NCI-H2029 (cell line): ENCODE data around the gene TMC2.
A peak's percentile ranks its signal among the peaks of the same experiment; 100 is the strongest.
"Not testable (repeated sequence)": the region's sequence is repeated elsewhere in the genome, so short reads cannot be mapped to it uniquely, and the experiment has no call there.

Experiments
- DNase-seq: peaks from one replicate; lab custom pipeline; 2025; lab: John Stamatoyannopoulos, UW

The TMC2 gene

GRCh38 chr20:2526218-2526583, 10.2 kb upstream of the TMC2 start:
- not testable (repeated sequence) for DNase-seq

GRCh38 chr20:2527762-2528161, 8.6 kb upstream of the TMC2 start:
- no peak for DNase-seq

GRCh38 chr20:2528671-2529271, 7.6 kb upstream of the TMC2 start:
- DNase-seq: no peak

DNA sequence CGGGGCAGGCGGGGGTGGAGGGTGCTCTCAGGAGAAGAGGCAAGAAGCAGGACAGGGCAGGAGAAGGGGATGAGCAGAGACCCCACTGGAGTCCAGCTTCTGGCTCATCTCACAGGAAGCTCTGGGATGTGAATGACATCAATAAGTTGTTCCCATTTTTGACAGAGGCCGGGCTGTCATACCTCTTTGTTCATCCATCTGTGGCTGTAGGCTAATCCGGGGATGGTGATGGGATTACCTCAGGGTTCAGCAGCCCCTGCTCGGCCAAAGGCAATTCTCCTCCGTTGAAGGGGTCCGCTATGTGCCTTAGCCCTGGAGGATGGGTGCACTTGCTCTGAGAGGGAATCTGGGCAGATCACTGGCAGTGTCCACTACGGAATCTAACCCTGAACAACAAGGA, 3.3 kb upstream of the TMC2 start:
- DNase-seq: no peak

- DNase-seq: no peak
Observed at GRCh38 chr20:2535711-2536559, 438 bp upstream of the TMC2 start.

DNA sequence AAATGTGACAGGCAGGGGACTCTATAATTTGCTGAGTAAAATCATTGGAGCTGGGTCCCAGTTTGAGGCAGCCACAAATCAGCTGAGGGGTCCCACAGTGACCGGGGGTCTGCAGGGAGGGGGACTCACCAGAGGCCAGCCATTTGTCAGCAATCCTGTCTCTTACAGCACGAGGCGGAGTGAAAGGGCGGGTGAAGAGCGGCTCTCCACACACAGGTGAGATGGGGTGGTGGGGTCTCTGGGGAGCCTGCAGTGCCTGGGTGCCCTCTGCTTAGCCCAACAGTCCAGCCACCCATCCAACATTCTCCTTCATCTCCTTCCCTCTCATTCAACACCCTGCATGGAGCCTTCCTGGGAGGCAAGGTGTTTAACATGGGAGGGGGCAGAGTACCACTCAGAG, 728 bp downstream of the TMC2 start:
- DNase-seq: no peak

DNA sequence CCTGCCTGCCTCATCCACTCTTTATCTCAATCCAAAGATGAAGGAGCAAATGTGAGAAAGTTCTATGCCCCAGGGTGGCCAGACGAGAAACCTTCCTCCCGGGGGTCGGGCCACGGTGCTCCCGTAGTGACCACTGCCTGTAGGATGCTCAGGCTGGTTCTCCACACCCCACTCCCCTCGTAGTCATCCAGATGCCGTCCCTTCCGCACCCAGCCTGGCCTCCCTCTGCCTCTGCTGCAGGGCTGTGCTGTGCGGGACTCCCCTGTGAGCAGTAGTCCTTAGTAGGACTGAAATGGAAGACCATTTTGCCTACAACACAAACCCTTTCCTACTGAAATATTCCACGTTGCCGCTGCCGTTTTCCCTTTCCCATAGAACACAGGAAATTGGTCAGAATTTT, 2.0 kb downstream of the TMC2 start:
- DNase-seq: no peak

DNA sequence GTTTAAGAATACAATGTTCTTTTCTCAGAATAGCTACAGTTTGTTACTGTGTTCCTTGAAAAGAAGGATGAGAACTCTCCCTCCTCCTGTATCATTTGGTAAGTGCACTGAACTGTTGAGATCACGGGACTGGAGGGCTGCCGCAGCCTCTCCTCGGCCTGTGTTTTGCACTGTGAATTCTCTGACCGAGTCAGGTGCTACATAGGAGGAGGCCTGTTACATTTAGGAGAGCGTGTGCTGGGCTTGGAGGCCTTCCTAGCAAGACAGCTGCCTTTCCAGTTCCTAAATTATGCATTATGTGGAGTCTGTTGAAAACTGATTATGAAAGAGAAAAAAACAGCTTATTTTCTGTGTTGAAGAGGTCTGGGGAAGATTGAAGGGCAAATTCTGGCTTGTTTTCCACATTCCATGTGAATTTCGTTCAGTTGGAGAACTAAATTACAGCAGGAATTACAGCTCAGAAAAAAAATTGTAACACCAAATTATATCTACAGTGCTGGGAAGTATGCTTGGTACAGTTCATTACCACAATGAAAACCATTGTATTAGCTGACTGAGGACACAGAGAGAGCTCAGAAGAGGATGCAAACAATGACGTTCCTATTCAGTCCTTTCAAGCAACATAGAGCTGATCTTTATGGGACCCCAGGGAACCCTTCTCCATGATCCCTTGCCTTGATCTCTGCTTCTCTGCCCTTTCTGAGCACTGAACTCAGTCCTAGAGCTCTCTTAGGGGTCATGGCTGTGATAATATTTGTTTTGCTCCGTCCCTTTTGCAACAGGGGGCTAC, 2.8 kb downstream of the TMC2 start:
- no peak for DNase-seq

GRCh38 chr20:2541940-2542339, 5.6 kb downstream of the TMC2 start:
- no peak for DNase-seq

- no peak for DNase-seq
Observed at GRCh38 chr20:2542361-2542760, 6.0 kb downstream of the TMC2 start.

DNA sequence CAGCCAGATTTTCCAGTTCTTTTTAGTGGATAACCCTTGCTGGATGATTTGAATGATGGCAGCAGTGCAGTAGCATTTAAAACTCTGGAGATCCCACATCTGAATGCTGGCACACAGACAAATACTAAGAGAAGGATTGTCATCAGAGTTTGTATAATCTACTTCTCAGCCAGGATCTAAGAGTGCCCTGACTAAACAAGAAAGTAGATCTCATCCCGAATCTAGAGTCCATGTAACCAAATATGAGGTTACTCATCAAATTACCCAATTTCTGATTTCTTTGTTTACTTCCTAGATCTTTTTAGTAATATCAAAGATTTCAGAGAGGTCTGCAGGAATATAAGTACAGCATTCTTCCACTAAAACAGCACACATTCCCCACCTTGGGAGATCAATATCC, 7.8 kb downstream of the TMC2 start:
- no peak for DNase-seq

DNA sequence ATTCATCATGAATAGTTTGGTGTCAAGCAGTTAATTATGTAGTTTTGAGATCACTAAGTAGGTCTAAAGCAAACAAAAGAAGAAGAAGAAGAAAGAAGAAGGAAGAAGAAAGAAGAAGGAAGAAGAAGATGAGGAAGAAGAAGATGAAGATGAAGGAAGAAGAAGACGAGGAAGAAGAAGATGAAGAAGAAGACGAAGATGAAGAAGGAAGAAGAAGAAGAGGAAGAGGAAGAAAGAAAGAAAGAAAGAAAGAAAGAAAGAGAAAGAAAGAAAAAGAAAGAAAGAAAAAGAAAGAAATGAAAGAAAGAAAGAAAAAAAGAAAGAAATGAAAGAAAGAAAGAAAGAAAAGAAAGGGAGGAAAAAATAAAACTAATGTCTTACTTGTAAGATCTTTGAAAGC, 9.2 kb downstream of the TMC2 start:
- DNase-seq: no peak

DNA sequence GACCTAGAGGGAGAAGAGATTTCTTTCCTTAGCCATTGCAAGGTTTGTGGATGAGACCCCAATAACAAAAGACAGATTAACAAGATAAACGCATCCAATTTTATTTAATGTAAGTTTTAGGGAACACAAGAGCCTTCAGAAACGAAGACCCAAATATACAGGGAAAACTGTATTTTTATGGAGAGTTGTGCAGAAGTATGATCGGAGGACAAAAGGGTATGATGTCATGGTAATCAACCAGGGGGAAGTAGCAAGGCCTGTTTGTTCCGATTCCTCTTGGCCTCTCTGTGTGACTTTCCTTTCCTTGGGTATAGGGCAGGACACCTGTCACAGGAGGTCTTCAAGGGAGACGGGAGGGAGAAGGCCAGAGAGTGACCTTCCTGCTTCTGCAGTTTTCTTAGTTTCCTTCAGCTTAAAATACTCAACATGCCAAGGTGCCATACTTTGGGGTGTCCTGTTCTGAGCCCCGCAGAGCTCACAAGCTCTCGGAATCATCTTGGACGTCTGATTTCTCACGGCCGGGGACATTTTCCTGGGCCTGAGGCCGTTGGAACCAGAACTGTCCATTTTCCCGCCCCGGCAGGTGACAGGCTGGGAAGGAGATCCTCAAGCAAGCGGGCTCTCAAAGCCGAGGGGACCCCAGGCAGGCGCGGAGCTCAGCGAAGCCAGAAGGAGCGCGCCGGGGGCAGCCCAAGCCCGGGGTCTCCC, 21.7 kb downstream of the TMC2 start:
- DNase-seq: no peak

DNA sequence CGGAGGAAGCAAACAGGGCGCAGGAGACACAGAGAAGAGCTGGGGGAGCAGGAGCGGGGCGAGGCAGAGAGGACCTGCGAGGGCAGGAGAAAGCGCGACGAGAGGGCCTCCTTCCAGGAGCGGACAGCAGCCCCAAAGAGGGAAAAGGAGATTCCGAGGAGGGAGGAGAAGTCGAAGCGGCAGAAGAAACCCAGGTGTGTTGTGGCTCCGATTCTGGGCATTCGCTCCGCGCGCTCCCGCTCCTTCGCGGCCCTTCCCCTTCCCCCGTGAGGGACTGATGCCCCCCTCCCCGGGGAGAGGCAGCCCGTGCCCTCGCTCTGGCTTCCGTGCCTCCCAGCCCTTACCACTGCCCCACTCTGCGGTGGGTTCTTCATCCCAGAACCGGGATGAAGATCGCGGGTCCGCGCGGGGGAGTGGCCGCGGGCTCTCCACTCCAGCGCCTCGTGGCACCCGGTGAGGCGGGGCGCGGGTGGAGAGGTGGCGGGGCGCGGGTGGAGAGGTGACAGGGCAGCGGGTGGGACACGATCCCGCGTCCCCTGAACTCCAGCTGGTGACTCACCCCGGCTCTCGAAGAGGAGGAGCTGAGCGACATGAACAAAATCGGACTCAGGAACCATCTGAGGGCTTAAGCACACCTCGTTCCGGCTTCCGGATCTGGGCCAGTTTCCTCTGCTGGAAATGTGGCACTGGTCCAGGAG, 22.4 kb downstream of the TMC2 start:
- DNase-seq: no peak

GRCh38 chr20:2559279-2559626, 22.9 kb downstream of the TMC2 start:
- no peak for DNase-seq

GRCh38 chr20:2559651-2560050, 23.3 kb downstream of the TMC2 start:
- no peak for DNase-seq

GRCh38 chr20:2563116-2563515, 26.7 kb downstream of the TMC2 start:
- DNase-seq: no peak

- no peak for DNase-seq
Observed at GRCh38 chr20:2564406-2564805, 28.0 kb downstream of the TMC2 start.

DNA sequence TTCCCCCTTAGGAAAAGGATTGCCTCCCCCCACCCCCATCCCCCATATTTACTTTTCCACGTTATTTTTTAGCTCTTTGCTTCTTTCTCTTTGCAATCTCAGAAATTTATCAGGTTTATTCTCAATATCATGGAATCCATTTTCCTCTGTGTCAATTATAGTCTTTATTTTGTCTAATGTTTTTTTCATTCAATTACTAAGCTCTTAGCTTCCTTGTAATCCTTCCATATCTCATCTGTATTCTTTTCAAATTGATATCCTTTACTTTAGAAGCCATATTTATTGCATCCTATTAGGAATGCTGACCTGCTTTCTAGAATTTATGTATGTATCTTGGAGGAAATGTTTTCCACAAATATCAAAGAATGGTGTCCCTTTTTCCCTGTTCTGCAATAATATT, 39.3 kb downstream of the TMC2 start:
- no peak for DNase-seq

- no peak for DNase-seq
Observed at GRCh38 chr20:2576317-2576727, 39.9 kb downstream of the TMC2 start.

- DNase-seq: peak; percentile 23
Observed at GRCh38 chr20:2578475-2579192, 42.3 kb downstream of the TMC2 start.
